ENCODE measurements around the gene HCN1.

DNA sequence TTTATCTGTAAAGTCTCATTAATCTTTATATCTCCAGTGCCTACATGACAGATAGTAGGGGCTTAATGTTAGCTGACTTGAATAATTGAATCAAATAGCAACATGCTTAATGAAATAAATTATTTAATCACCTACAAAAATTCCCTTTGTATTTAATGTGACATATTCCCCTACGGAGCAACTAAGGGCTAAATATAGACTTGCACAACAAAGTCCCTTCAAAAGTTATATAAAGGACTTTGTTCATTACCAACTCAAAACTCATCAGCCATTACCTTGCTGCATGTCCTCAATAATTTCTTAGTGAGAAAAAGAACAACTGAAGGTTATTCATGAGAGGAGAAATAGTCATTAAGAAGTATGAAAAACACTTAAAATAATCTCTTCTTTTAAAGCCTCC, 424.6 kb downstream of the HCN1 start:
- TF ChIP-seq, protein P1, sequence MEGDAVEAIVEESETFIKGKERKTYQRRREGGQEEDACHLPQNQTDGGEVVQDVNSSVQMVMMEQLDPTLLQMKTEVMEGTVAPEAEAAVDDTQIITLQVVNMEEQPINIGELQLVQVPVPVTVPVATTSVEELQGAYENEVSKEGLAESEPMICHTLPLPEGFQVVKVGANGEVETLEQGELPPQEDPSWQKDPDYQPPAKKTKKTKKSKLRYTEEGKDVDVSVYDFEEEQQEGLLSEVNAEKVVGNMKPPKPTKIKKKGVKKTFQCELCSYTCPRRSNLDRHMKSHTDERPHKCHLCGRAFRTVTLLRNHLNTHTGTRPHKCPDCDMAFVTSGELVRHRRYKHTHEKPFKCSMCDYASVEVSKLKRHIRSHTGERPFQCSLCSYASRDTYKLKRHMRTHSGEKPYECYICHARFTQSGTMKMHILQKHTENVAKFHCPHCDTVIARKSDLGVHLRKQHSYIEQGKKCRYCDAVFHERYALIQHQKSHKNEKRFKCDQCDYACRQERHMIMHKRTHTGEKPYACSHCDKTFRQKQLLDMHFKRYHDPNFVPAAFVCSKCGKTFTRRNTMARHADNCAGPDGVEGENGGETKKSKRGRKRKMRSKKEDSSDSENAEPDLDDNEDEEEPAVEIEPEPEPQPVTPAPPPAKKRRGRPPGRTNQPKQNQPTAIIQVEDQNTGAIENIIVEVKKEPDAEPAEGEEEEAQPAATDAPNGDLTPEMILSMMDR (IDR thresholded peaks at IDR 0.05; ENCODE audit: insufficient read depth, low read length) = no peak
- no peak for TF ChIP-seq SPI1 (IDR thresholded peaks at IDR 0.05; ENCODE audit: borderline replicate concordance, low read depth)

Data from HL-60 (cell line).